ENCODE data around the gene AP5Z1. TPM values are rescaled to one million over a fixed set of nuclear protein-coding genes. Genes with fewer than 3 reads are reported as not detected.
A peak's percentile ranks its signal among the peaks of the same experiment; 100 is the strongest.

The AP5Z1 gene
- total and polyA plus RNA-seq, 2 donors (not counting 1 experiment from before 2014, with no cell fraction given) = 11.1 to 32.2 TPM

DNA sequence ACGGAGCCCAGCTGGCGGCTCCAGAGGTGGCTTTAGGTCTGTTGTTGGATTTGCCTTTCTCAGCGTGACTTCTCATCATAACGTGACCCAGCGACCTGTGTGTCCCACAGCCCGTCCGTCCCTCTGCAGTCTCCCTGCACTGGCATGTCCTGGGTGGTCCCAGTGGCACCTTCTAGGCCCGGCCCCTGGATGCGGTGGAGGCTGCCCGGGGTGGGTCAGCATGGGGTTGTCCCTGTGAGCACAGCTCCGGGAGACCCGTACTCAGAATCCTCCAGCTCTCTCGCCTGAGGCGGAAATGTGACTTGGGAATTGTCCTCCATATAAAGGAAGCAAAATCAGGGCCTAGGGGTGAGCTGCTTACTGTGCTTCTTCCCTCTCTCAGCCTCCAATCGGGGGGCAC is 25.6 kb upstream of the AP5Z1 start:
- DNase-seq (ENCODE audit: low read depth in 2 of 2) = no peak
- peaks cover 15% of the 10 kb centered on the region for H3K36me3 ChIP-seq (ENCODE audit: control insufficient read depth, insufficient read depth, low read length)
- no peak overlapping the region for H3K27ac ChIP-seq (ENCODE audit: insufficient read depth, low read length)
- H4K20me1 ChIP-seq (ENCODE audit: control insufficient read depth, extremely low read depth, insufficient read depth, low read length) = no peaks in the 10 kb centered on the region
- peaks cover 48% of the 10 kb centered on the region for H3K79me2 ChIP-seq (ENCODE audit: control insufficient read depth, insufficient read depth, low read length)
- H3K4me3 ChIP-seq (replicated peaks in 1 of 4; ENCODE audit: control extremely low read depth in 1 of 4, insufficient read depth in 1 of 4, low read depth in 3 of 4, low read length in 4 of 4) = no peak overlapping the region
- H2AFZ ChIP-seq (ENCODE audit: low read length) = no peak overlapping the region
- TF ChIP-seq EZH2 (IDR thresholded peaks at IDR 0.05; ENCODE audit: low read length, missing control alignments) = no peak
- TF ChIP-seq, protein P1, sequence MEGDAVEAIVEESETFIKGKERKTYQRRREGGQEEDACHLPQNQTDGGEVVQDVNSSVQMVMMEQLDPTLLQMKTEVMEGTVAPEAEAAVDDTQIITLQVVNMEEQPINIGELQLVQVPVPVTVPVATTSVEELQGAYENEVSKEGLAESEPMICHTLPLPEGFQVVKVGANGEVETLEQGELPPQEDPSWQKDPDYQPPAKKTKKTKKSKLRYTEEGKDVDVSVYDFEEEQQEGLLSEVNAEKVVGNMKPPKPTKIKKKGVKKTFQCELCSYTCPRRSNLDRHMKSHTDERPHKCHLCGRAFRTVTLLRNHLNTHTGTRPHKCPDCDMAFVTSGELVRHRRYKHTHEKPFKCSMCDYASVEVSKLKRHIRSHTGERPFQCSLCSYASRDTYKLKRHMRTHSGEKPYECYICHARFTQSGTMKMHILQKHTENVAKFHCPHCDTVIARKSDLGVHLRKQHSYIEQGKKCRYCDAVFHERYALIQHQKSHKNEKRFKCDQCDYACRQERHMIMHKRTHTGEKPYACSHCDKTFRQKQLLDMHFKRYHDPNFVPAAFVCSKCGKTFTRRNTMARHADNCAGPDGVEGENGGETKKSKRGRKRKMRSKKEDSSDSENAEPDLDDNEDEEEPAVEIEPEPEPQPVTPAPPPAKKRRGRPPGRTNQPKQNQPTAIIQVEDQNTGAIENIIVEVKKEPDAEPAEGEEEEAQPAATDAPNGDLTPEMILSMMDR (conservative IDR thresholded peaks at IDR 0.05 in 1 of 2, IDR thresholded peaks at IDR 0.05 in 1 of 2; ENCODE audit: low read depth in 1 of 2, low read length in 2 of 2) = no peak
- no peaks in the 10 kb centered on the region for H3K9me3 ChIP-seq (ENCODE audit: control insufficient read depth, insufficient read depth, low read depth, low read length)
- peaks cover 13% of the 10 kb centered on the region for H3K4me1 ChIP-seq (ENCODE audit: control insufficient read depth, extremely low read depth, insufficient read depth, low read length)
- no peak overlapping the region for H3K9ac ChIP-seq (ENCODE audit: insufficient read depth, low read length)
- no peak overlapping the region for H3K4me2 ChIP-seq (ENCODE audit: extremely low read depth, insufficient read depth, low read length)
- no peaks in the 10 kb centered on the region for H3K27me3 ChIP-seq (ENCODE audit: control insufficient read depth, insufficient read depth, low read length)

DNA sequence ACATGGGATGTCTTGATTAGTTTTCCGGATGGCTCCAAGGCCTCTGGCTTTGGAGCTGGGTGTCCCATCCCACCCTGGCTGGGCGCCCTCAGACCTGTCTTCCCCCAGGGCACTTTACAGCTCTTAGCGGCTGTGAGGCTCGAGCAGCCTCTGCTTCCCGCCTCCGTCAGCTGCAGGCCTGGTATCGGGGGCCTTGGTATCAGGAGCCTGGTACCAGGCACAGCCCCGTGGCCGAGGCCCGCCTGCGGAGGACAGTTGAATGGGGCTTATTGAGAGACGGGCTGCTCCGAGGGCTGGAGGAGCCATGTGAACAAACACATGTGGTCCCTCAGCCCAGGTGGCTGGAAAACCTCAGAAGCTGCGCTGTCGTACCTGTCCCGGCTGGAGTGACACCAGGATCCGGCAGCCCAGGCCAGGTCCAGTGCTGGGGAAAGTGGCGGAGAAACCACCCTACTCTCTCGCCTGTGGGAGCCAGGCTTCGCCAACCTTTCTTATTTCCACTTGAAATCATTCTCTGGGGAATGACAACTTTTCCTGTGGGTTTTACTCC is 23.9 kb upstream of the AP5Z1 start:
- H3K79me2 ChIP-seq (ENCODE audit: control insufficient read depth, insufficient read depth, low read length) = peaks cover 48% of the 10 kb centered on the region

DNA sequence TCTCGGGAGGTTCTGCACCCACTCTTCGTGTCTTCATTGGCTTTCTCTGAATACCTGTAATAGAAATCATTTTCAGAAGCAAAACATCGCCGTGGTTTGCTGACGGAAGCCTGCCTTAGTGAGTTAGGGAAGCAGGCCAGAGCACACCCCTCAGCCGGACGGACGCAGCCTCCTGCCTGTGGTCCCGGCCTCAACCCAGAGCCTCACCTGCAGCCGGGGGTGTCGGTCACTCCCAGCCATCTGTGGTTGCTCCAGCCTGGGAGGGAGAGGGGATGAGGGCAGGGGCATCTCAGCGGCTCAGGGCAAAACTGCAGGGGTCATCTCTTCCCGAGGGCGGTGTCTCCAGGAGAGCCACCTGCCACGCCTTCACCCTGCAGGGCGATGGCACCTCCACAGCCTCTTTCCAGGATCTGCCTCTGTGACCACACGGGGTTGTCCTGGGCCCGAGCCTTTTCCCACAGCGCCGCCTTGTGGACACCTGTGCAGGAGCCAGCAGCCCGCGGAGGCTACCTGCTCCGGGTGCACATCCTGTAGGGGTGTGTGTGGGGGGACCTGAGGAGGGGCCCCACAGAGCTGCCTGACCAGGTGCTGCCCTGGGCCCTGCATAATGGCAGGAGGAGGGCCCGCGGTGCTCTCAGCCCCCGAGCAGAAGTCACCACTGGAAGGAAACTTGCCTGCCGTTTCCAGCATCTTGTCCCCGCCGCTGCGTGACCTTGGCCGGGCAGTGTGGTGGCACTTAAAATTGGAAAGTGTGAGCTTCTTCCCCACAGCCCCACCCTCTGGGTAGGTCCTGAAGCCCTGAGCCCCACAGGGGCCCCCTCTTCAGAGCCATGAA is 21.6 kb upstream of the AP5Z1 start:
- DNase-seq (ENCODE audit: low read depth in 2 of 2) = peak; percentile 29 to 46
- H3K27ac ChIP-seq (ENCODE audit: insufficient read depth, low read length) = no peak overlapping the region
- no peaks in the 10 kb centered on the region for H3K9me3 ChIP-seq (ENCODE audit: control insufficient read depth, insufficient read depth, low read depth, low read length)
- H3K4me1 ChIP-seq (ENCODE audit: control insufficient read depth, extremely low read depth, insufficient read depth, low read length) = no peaks in the 10 kb centered on the region
- no peaks in the 10 kb centered on the region for H4K20me1 ChIP-seq (ENCODE audit: control insufficient read depth, extremely low read depth, insufficient read depth, low read length)
- TF ChIP-seq EZH2 (IDR thresholded peaks at IDR 0.05; ENCODE audit: low read length, missing control alignments) = no peak
- TF ChIP-seq, protein P1 (conservative IDR thresholded peaks at IDR 0.05 in 1 of 2, IDR thresholded peaks at IDR 0.05 in 1 of 2; ENCODE audit: low read depth in 1 of 2, low read length in 2 of 2) = peak; percentile 83 to 86
- peaks cover 29% of the 10 kb centered on the region for H3K79me2 ChIP-seq (ENCODE audit: control insufficient read depth, insufficient read depth, low read length)
- peaks cover 26% of the 10 kb centered on the region for H3K36me3 ChIP-seq (ENCODE audit: control insufficient read depth, insufficient read depth, low read length)
- H3K27me3 ChIP-seq (ENCODE audit: control insufficient read depth, insufficient read depth, low read length) = no peaks in the 10 kb centered on the region
- no peak overlapping the region for H2AFZ ChIP-seq (ENCODE audit: low read length)
- H3K4me2 ChIP-seq (ENCODE audit: extremely low read depth, insufficient read depth, low read length) = no peak overlapping the region
- H3K9ac ChIP-seq (ENCODE audit: insufficient read depth, low read length) = no peak overlapping the region
- no peak overlapping the region for H3K4me3 ChIP-seq (replicated peaks in 1 of 4; ENCODE audit: control extremely low read depth in 1 of 4, insufficient read depth in 1 of 4, low read depth in 3 of 4, low read length in 4 of 4)

More for the DNA sequence above, 23.9 kb upstream of the AP5Z1 start:
- no peak overlapping the region for H3K4me2 ChIP-seq (ENCODE audit: extremely low read depth, insufficient read depth, low read length)
- no peaks in the 10 kb centered on the region for H3K9me3 ChIP-seq (ENCODE audit: control insufficient read depth, insufficient read depth, low read depth, low read length)
- no peak overlapping the region for H3K9ac ChIP-seq (ENCODE audit: insufficient read depth, low read length)
- no peak for DNase-seq (ENCODE audit: low read depth in 2 of 2)
- H3K4me3 ChIP-seq (replicated peaks in 1 of 4; ENCODE audit: control extremely low read depth in 1 of 4, insufficient read depth in 1 of 4, low read depth in 3 of 4, low read length in 4 of 4) = no peak overlapping the region
- no peaks in the 10 kb centered on the region for H3K27me3 ChIP-seq (ENCODE audit: control insufficient read depth, insufficient read depth, low read length)
- no peak overlapping the region for H2AFZ ChIP-seq (ENCODE audit: low read length)
- TF ChIP-seq, protein P1 (conservative IDR thresholded peaks at IDR 0.05 in 1 of 2, IDR thresholded peaks at IDR 0.05 in 1 of 2; ENCODE audit: low read depth in 1 of 2, low read length in 2 of 2) = no peak
- TF ChIP-seq EZH2 (IDR thresholded peaks at IDR 0.05; ENCODE audit: low read length, missing control alignments) = no peak
- H3K27ac ChIP-seq (ENCODE audit: insufficient read depth, low read length) = no peak overlapping the region
- peaks cover 8% of the 10 kb centered on the region for H3K4me1 ChIP-seq (ENCODE audit: control insufficient read depth, extremely low read depth, insufficient read depth, low read length)
- no peaks in the 10 kb centered on the region for H4K20me1 ChIP-seq (ENCODE audit: control insufficient read depth, extremely low read depth, insufficient read depth, low read length)
- peaks cover 19% of the 10 kb centered on the region for H3K36me3 ChIP-seq (ENCODE audit: control insufficient read depth, insufficient read depth, low read length)
